ENCODE measurements around the gene NDUFB2. TPM values are rescaled to one million over a fixed set of nuclear protein-coding genes. Genes with fewer than 3 reads are reported as not detected.

NDUFB2 gene
- 326 TPM for total RNA-seq (ENCODE audit: unreplicated experiment)
- long read RNA-seq, transcript NDUFB2-201 (4 exons, 504 nt), result major isoform, 229 of 251 reads
- long read RNA-seq, partial matches to known transcripts, result 1 of 251 reads
- long read RNA-seq, other reads (novel, unspliced or antisense), result 14 of 251 reads

DNA sequence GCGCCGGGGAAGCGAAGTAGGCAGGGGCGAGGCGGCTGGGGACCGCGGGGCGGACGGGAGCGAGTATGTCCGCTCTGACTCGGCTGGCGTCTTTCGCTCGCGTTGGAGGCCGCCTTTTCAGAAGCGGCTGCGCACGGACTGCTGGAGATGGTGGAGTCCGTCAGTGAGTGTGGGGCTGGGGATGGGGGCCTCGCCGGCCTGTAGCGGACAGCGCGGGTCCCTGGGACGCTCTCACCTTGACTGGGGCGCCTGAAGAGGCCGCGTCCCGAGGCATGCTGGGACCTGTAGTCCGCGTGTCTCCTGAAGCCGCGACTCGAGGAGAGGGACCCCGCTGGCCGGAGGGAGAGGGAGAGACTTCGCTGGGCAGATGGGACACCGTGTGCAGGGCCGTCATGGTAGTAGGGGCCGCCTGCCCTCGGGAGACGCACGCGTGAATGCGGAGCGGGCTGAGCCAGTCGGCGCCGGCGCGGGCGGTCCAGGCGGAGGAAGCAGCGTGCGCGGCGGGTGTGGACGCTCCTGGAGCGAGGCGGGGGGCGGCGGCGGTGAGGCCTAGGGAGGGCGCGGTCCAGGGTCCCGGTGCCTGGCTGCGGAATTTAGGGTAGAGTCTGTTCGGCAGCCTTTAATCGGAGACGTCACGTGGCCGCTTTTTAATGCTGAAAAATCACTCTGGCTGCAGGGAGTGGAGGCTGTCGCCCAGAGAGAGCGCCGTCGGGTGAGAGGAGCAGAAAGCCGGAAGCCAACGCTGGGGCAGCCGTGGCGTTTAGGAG lies at the start of gene NDUFB2:
Gene NDUFB2 (plus strand): TSS at position 29 of the 767 bp plus-strand sequence. CDS start 37 bp downstream, at position 66.
- peaks cover 32% of the 10 kb centered on the region for H3K4me1 Mint-ChIP-seq (ENCODE audit: unreplicated experiment)
- H3K4me3 Mint-ChIP-seq (ENCODE audit: unreplicated experiment), result peak within 1 kb of the TSS; percentile 99
- peak; percentile 68 for DNase-seq (ENCODE audit: low spot score)
- peaks cover 19% of the 10 kb centered on the region for H3K27me3 Mint-ChIP-seq (ENCODE audit: unreplicated experiment)
- peak within 1 kb of the TSS; percentile 96 for H3K27ac Mint-ChIP-seq (ENCODE audit: unreplicated experiment)
- TF ChIP-seq, protein P1, sequence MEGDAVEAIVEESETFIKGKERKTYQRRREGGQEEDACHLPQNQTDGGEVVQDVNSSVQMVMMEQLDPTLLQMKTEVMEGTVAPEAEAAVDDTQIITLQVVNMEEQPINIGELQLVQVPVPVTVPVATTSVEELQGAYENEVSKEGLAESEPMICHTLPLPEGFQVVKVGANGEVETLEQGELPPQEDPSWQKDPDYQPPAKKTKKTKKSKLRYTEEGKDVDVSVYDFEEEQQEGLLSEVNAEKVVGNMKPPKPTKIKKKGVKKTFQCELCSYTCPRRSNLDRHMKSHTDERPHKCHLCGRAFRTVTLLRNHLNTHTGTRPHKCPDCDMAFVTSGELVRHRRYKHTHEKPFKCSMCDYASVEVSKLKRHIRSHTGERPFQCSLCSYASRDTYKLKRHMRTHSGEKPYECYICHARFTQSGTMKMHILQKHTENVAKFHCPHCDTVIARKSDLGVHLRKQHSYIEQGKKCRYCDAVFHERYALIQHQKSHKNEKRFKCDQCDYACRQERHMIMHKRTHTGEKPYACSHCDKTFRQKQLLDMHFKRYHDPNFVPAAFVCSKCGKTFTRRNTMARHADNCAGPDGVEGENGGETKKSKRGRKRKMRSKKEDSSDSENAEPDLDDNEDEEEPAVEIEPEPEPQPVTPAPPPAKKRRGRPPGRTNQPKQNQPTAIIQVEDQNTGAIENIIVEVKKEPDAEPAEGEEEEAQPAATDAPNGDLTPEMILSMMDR (IDR thresholded peaks at IDR 0.05; ENCODE audit: unreplicated experiment), result no peak
- H3K9me3 Mint-ChIP-seq (ENCODE audit: unreplicated experiment), result no peaks in the 10 kb centered on the region
- H3K36me3 Mint-ChIP-seq (ENCODE audit: low read depth, unreplicated experiment), result peaks cover 29% of the 10 kb centered on the region

DNA sequence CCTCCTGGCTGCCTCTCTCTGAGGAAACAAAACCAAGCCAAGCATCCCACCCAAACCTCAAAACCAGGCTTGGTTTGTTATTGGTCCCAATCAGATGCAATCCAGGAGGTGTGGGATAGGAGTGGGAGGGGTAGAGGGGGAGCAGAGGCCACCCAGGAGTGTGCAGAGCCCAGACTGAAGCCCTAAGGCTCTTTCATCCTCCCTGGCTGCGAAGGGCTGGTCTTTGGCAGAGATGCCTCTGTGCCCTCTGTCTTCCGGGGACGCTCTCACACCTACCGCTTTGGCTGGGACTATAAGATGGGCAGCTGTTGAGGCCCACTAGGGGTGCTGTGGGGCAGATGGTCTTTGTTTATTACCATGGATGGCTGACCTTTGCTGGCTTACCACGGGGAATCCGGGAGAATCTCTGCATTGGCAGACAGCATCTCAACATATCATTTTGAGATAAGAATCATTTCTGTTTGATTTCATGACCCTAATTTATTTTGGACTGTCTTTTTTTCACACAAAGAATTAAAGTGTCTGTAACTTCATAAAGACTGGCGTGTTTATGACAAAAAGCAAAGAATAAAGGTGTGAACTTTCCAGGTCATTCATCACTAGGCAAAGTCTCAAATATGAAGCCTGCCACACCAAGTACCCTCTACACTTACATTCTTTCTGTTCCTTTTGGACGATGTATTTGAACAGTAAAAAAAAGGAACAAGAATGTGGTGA lies 49.4 kb upstream of the NDUFB2 start:
- Mint-ChIP-seq H3K9me3 (ENCODE audit: unreplicated experiment) (no peaks in the 10 kb centered on the region), H3K27ac (ENCODE audit: unreplicated experiment) (no peak overlapping the region), H3K27me3 (ENCODE audit: unreplicated experiment) (peaks cover 4% of the 10 kb centered on the region), H3K4me1 (ENCODE audit: unreplicated experiment) (no peaks in the 10 kb centered on the region), H3K36me3 (ENCODE audit: low read depth, unreplicated experiment) (no peaks in the 10 kb centered on the region), H3K4me3 (ENCODE audit: unreplicated experiment) (no peak overlapping the region)
- TF ChIP-seq, protein P1 (IDR thresholded peaks at IDR 0.05; ENCODE audit: unreplicated experiment), result peak; percentile 43
- peak; percentile 46 for DNase-seq (ENCODE audit: low spot score)

DNA sequence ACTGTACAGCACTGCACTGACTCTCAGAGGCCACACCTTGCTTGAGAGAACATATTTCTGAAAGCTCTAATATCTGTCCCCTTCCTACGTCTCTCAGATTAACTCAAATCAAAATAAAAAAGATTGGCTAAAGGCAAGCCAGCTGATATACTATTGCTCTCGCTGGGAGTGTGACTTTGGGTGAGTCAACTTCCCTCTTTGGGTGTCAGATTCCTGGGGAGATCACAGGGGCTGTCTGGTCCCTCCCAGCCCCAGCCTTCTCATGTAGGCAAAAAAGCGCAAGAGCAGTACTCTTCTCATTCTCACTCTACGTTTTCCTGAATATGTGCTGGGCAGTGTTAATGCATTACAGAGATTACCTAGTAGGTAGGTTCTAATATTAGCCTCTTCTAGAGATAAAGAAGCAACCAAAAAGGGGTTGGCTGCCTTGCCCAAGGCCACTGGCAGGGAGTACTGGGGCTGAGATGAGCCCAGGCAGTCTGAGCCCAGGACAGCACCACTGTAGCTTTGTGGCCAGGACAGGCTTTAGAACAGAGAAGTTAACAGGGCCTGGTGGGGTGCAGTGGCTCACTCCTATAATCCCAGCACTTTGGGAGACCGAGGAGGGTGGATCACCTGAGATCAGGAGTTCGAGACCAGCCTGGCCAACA lies 46.8 kb upstream of the NDUFB2 start:
- H3K36me3 Mint-ChIP-seq (ENCODE audit: low read depth, unreplicated experiment), result no peaks in the 10 kb centered on the region
- H3K9me3 Mint-ChIP-seq (ENCODE audit: unreplicated experiment), result no peaks in the 10 kb centered on the region
- peaks cover 6% of the 10 kb centered on the region for H3K27me3 Mint-ChIP-seq (ENCODE audit: unreplicated experiment)
- H3K27ac Mint-ChIP-seq (ENCODE audit: unreplicated experiment), result no peak overlapping the region
- H3K4me1 Mint-ChIP-seq (ENCODE audit: unreplicated experiment), result no peaks in the 10 kb centered on the region
- TF ChIP-seq, protein P1 (IDR thresholded peaks at IDR 0.05; ENCODE audit: unreplicated experiment), result no peak
- no peak for DNase-seq (ENCODE audit: low spot score)
- no peak overlapping the region for H3K4me3 Mint-ChIP-seq (ENCODE audit: unreplicated experiment)

DNA sequence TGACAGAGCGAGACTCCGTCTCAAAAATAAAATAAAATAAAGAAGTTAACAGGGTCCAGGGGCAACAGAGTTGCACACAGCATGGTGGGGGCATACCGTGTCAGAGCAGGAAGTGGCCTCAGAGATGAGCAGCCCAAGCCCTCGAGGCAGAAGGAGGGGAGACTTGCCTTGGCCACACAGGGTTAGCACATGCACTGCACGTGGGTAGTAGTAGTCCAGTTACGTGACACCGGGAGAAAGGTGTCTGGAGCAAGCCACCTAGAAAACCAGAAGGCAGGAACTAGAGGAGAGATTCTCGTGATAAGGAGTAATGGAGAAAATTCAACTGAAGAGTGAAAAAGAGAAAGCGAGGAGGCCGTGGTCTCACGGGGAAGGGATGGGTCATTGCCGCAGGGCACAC lies 46.1 kb upstream of the NDUFB2 start:
- Mint-ChIP-seq H3K36me3 (ENCODE audit: low read depth, unreplicated experiment) (no peaks in the 10 kb centered on the region), H3K9me3 (ENCODE audit: unreplicated experiment) (no peaks in the 10 kb centered on the region), H3K4me3 (ENCODE audit: unreplicated experiment) (no peak overlapping the region), H3K4me1 (ENCODE audit: unreplicated experiment) (no peaks in the 10 kb centered on the region), H3K27ac (ENCODE audit: unreplicated experiment) (no peak overlapping the region), H3K27me3 (ENCODE audit: unreplicated experiment) (peaks cover 6% of the 10 kb centered on the region)
- DNase-seq (ENCODE audit: low spot score), result no peak
- TF ChIP-seq, protein P1 (IDR thresholded peaks at IDR 0.05; ENCODE audit: unreplicated experiment), result no peak
